ENCODE measurements around the gene AOPEP. TPM values are rescaled to one million over a fixed set of nuclear protein-coding genes. Genes with fewer than 3 reads are reported as not detected.

AOPEP gene
- total RNA-seq, 1 experiment from 2014 or later: 32.4 TPM

GRCh38 chr9:94772144-94772543 is 45.6 kb downstream of the AOPEP start:
- BruUV-seq (replicated peaks): no TSS peak
- POLR2A ChIA-PET: interaction anchor here (1.0 kb wide), 2 partner anchors 9 to 238 kb away, joined by 3 to 4 read pairs; no protein-coding TSS in a partner anchor
- CTCF ChIA-PET: interaction anchor here (1.3 to 1.9 kb wide), 2 partner anchors 90 to 359 kb away, joined by 4 to 13 read pairs; no protein-coding TSS in a partner anchor

DNA sequence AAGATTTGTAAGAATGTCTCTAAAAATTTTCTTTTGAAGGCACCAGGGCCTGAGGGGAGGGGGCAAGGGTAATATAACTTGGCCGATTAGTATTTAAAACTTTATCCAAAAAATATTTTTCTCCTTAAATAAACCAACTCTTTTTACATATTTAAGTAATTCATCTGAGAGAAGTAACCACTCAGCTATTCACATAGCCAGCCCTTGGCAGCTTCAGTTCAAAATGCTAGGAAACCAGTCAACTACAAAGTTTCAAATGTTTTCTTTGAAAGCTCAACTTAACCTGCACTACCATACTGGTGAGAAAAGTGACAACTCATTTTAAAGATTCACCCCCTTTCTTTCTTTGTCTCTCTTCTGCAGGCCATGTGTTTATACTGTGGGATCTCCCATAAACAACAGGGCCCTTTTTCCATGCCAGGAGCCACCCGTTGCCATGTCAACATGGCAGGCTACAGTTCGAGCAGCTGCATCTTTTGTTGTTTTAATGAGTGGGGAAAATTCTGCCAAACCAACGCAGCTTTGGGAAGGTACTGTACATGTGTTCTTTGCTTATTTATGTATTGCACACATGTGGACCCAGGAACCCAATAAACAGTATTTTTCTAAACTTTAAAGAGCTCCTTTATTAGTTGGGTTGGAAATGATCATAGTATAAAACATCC is 46.3 kb downstream of the AOPEP start:
- TF ChIP-seq, protein P1, sequence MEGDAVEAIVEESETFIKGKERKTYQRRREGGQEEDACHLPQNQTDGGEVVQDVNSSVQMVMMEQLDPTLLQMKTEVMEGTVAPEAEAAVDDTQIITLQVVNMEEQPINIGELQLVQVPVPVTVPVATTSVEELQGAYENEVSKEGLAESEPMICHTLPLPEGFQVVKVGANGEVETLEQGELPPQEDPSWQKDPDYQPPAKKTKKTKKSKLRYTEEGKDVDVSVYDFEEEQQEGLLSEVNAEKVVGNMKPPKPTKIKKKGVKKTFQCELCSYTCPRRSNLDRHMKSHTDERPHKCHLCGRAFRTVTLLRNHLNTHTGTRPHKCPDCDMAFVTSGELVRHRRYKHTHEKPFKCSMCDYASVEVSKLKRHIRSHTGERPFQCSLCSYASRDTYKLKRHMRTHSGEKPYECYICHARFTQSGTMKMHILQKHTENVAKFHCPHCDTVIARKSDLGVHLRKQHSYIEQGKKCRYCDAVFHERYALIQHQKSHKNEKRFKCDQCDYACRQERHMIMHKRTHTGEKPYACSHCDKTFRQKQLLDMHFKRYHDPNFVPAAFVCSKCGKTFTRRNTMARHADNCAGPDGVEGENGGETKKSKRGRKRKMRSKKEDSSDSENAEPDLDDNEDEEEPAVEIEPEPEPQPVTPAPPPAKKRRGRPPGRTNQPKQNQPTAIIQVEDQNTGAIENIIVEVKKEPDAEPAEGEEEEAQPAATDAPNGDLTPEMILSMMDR (IDR thresholded peaks at IDR 0.05; ENCODE audit: unreplicated experiment): no peak
- no peak overlapping the region for H3K27ac Mint-ChIP-seq (ENCODE audit: low read depth, unreplicated experiment)

More at GRCh38 chr9:94772144-94772543, 45.6 kb downstream of the AOPEP start:
- peaks cover 6% of the 10 kb centered on the region for H3K36me3 Mint-ChIP-seq (ENCODE audit: insufficient read depth, unreplicated experiment)
- DNase-seq (ENCODE audit: unreplicated experiment): no peak
- H3K9me3 Mint-ChIP-seq (ENCODE audit: unreplicated experiment): no peaks in the 10 kb centered on the region
- no peaks in the 10 kb centered on the region for H3K4me1 Mint-ChIP-seq (ENCODE audit: insufficient read depth, unreplicated experiment)
- TF ChIP-seq, protein P1 (IDR thresholded peaks at IDR 0.05; ENCODE audit: unreplicated experiment): no peak
- no peak overlapping the region for H3K4me3 Mint-ChIP-seq (ENCODE audit: unreplicated experiment)
- no peak overlapping the region for H3K27ac Mint-ChIP-seq (ENCODE audit: low read depth, unreplicated experiment)
- no peaks in the 10 kb centered on the region for H3K27me3 Mint-ChIP-seq (ENCODE audit: insufficient read depth, unreplicated experiment)
- intact Hi-C loops (cut with micrococcal nuclease): no loop called here

GRCh38 chr9:94773655-94774054 is 47.2 kb downstream of the AOPEP start:
- TF ChIP-seq, protein P1 (IDR thresholded peaks at IDR 0.05; ENCODE audit: unreplicated experiment): no peak
- peaks cover 4% of the 10 kb centered on the region for H3K4me1 Mint-ChIP-seq (ENCODE audit: insufficient read depth, unreplicated experiment)
- intact Hi-C loops (cut with micrococcal nuclease): no loop called here
- ChIA-PET POLR2A (no interaction called here), CTCF (interaction anchor here (1.9 kb wide), 1 partner anchor 357 kb away, joined by 13 read pairs; no protein-coding TSS in a partner anchor)
- no peak overlapping the region for H3K27ac Mint-ChIP-seq (ENCODE audit: low read depth, unreplicated experiment)
- H3K4me3 Mint-ChIP-seq (ENCODE audit: unreplicated experiment): no peak overlapping the region
- no TSS peak for BruUV-seq (replicated peaks)
- no peaks in the 10 kb centered on the region for H3K9me3 Mint-ChIP-seq (ENCODE audit: unreplicated experiment)
- H3K27me3 Mint-ChIP-seq (ENCODE audit: insufficient read depth, unreplicated experiment): no peaks in the 10 kb centered on the region
- DNase-seq (ENCODE audit: unreplicated experiment): no peak
- H3K36me3 Mint-ChIP-seq (ENCODE audit: insufficient read depth, unreplicated experiment): peaks cover 14% of the 10 kb centered on the region

More for the DNA sequence above, 46.3 kb downstream of the AOPEP start:
- Mint-ChIP-seq H3K4me1 (ENCODE audit: insufficient read depth, unreplicated experiment) (no peaks in the 10 kb centered on the region), H3K36me3 (ENCODE audit: insufficient read depth, unreplicated experiment) (peaks cover 7% of the 10 kb centered on the region), H3K4me3 (ENCODE audit: unreplicated experiment) (no peak overlapping the region), H3K27me3 (ENCODE audit: insufficient read depth, unreplicated experiment) (no peaks in the 10 kb centered on the region), H3K9me3 (ENCODE audit: unreplicated experiment) (no peaks in the 10 kb centered on the region)
- BruUV-seq (replicated peaks): no TSS peak
- ChIA-PET CTCF (interaction anchor here (1.3 to 1.9 kb wide), 2 partner anchors 91 to 358 kb away, joined by 4 to 13 read pairs; no protein-coding TSS in a partner anchor), POLR2A (interaction anchor here (1.0 kb wide), 1 partner anchor 238 kb away, joined by 3 read pairs; no protein-coding TSS in a partner anchor)
- DNase-seq (ENCODE audit: unreplicated experiment): no peak
- intact Hi-C loops (cut with micrococcal nuclease): no loop called here

DNA sequence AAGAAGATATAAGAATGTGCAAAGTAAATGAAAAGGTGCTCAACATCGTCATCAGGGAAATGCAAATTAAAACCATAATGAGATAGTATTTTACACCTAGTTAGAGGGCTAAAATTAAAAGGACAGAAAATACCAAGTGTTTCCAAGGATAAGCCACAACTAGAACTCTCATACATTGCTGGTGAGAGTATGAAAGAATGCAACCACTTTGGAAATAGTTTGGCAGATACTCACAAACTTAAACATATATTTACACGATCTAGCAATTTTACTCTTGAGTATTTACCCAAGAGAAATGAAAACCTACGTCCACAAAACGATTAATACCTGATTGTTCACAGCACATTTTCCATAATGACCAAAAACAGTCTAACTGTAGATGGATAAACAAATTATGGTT is 51.5 kb downstream of the AOPEP start:
- TF ChIP-seq, protein P1 (IDR thresholded peaks at IDR 0.05; ENCODE audit: unreplicated experiment): no peak
- no peak overlapping the region for H3K4me3 Mint-ChIP-seq (ENCODE audit: unreplicated experiment)
- H3K27ac Mint-ChIP-seq (ENCODE audit: low read depth, unreplicated experiment): no peak overlapping the region
- intact Hi-C loops (cut with micrococcal nuclease): no loop called here
- no peaks in the 10 kb centered on the region for H3K9me3 Mint-ChIP-seq (ENCODE audit: unreplicated experiment)
- ChIA-PET CTCF (interaction anchor here (0.6 to 0.9 kb wide), 2 partner anchors 78 to 349 kb away, joined by 3 read pairs; no protein-coding TSS in a partner anchor), POLR2A (no interaction called here)
- no peak for DNase-seq (ENCODE audit: unreplicated experiment)
- H3K27me3 Mint-ChIP-seq (ENCODE audit: insufficient read depth, unreplicated experiment): no peaks in the 10 kb centered on the region
- no TSS peak for BruUV-seq (replicated peaks)
- H3K4me1 Mint-ChIP-seq (ENCODE audit: insufficient read depth, unreplicated experiment): peaks cover 8% of the 10 kb centered on the region
- H3K36me3 Mint-ChIP-seq (ENCODE audit: insufficient read depth, unreplicated experiment): peaks cover 13% of the 10 kb centered on the region

Data from MCF 10A (cell line).